ENCODE data around the gene SHLD1. TPM values are rescaled to one million over a fixed set of nuclear protein-coding genes. Genes with fewer than 3 reads are reported as not detected.

SHLD1 gene
- total RNA-seq, 1 donor from 2014 or later = 11.8 TPM

DNA sequence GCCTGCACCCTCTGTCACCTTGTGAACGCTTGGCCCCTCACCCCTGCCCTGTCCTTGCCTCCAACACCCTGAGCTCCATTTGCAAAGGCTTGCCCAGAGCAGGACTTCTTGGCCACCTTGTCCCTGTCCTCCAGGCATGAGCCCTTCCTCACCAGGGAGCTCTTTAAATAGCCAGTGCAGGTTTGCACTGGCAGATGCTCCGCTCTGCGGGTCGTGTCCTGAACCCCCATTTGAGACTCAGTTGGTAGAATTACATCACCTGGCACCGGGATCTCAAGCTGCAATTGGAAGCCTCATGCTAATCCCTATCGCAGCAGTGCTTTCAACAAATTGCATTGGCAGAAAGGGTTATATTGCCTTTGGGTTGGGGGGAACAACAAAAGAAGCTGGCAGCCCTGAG, 114.2 kb downstream of the SHLD1 start:
- no peak overlapping the region for H3K27ac Mint-ChIP-seq
- no peaks in the 10 kb centered on the region for H3K27me3 Mint-ChIP-seq (ENCODE audit: low read depth)
- no peaks in the 10 kb centered on the region for H3K9me3 Mint-ChIP-seq
- H3K4me1 Mint-ChIP-seq (ENCODE audit: low read depth) = peaks cover 8% of the 10 kb centered on the region
- no peak overlapping the region for H3K4me3 Mint-ChIP-seq (ENCODE audit: low read depth)
- H3K36me3 Mint-ChIP-seq (ENCODE audit: low read depth) = no peaks in the 10 kb centered on the region
- intact Hi-C loops (cut with micrococcal nuclease) = no loop called here
- DNase-seq (ENCODE audit: low spot score) = no peak

DNA sequence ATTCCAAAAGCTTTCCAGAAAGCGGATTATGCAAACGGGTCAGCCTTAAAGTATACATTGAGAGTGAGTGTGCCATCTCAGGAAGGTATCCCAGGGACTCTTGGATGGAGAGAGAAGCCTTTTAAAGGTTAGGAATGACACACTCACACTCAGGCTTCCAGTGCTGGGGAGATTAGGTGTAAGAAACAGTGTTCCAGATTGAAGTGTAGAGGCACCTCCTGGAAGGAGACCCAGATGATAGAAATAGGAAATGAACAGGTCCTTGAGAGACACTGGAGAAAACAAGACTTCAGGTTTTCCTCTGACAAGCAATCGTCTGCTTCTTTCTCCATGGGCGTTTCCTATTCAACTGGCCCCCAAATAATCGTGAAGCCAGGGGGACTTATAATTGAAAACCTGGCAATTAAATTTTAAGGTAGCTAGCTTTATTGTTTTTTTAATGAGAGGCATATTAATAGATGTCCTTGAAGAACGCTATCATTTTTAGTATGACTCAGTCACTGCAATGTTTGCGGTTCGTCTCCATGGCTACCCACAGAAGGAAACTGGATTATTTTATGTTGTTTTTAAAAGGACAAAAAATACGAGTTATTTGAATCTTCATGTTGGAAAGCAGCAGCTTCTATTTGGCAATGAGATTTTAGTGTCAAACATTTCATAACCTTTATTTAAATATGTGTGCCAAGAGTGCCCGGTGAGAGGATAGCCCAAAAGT, 114.8 kb downstream of the SHLD1 start:
- Mint-ChIP-seq H3K27me3 (ENCODE audit: low read depth) (no peaks in the 10 kb centered on the region), H3K9me3 (no peaks in the 10 kb centered on the region), H3K4me3 (ENCODE audit: low read depth) (no peak overlapping the region)

GRCh38 chr20:5865604-5866003, 115.4 kb downstream of the SHLD1 start:
- Mint-ChIP-seq H3K4me3 (ENCODE audit: low read depth) (no peak overlapping the region), H3K4me1 (ENCODE audit: low read depth) (peaks cover 8% of the 10 kb centered on the region), H3K27ac (no peak overlapping the region), H3K36me3 (ENCODE audit: low read depth) (no peaks in the 10 kb centered on the region), H3K27me3 (ENCODE audit: low read depth) (no peaks in the 10 kb centered on the region), H3K9me3 (no peaks in the 10 kb centered on the region)
- intact Hi-C loops (cut with micrococcal nuclease) = no loop called here
- no peak for DNase-seq (ENCODE audit: low spot score)

More for the DNA sequence above, 114.8 kb downstream of the SHLD1 start:
- Mint-ChIP-seq H3K27ac (no peak overlapping the region), H3K36me3 (ENCODE audit: low read depth) (no peaks in the 10 kb centered on the region), H3K4me1 (ENCODE audit: low read depth) (peaks cover 8% of the 10 kb centered on the region)
- DNase-seq (ENCODE audit: low spot score) = no peak
- intact Hi-C loops (cut with micrococcal nuclease) = no loop called here

GRCh38 chr20:5870568-5870981, 120.4 kb downstream of the SHLD1 start:
- Mint-ChIP-seq H3K27me3 (ENCODE audit: low read depth) (peaks cover 28% of the 10 kb centered on the region), H3K27ac (no peak overlapping the region), H3K4me1 (ENCODE audit: low read depth) (peaks cover under 1% of the 10 kb centered on the region), H3K36me3 (ENCODE audit: low read depth) (no peaks in the 10 kb centered on the region), H3K4me3 (ENCODE audit: low read depth) (no peak overlapping the region), H3K9me3 (no peaks in the 10 kb centered on the region)
- DNase-seq (ENCODE audit: low spot score) = no peak
- intact Hi-C loops (cut with micrococcal nuclease) = no loop called here

GRCh38 chr20:5871459-5872410, 121.5 kb downstream of the SHLD1 start:
- intact Hi-C loops (cut with micrococcal nuclease) = no loop called here
- Mint-ChIP-seq H3K36me3 (ENCODE audit: low read depth) (no peaks in the 10 kb centered on the region), H3K27me3 (ENCODE audit: low read depth) (peaks cover 28% of the 10 kb centered on the region), H3K27ac (no peak overlapping the region), H3K4me1 (ENCODE audit: low read depth) (no peaks in the 10 kb centered on the region), H3K9me3 (no peaks in the 10 kb centered on the region), H3K4me3 (ENCODE audit: low read depth) (no peak overlapping the region)
- DNase-seq (ENCODE audit: low spot score) = no peak

DNA sequence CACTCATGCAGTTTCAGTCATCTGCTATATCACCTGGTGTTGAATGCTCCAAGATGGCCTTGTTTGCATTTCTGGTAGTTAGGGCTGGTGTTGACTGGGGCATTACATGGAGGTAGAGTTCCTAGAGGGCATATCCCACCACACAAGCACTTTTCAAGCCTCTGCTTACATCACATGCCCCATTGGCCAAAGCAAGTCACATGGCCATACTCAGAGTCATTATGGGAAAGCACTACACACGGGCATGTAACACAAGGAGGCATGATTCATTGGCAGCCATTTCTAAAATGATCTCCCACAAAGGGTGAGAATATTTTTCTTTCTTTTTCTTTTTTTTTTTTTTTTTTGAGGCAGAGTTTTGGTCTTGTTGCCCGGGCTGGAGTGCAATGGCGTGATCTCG, 126.9 kb downstream of the SHLD1 start:
- Mint-ChIP-seq H3K4me3 (ENCODE audit: low read depth) (no peak overlapping the region), H3K36me3 (ENCODE audit: low read depth) (no peaks in the 10 kb centered on the region), H3K4me1 (ENCODE audit: low read depth) (peaks cover 3% of the 10 kb centered on the region), H3K27me3 (ENCODE audit: low read depth) (peaks cover 27% of the 10 kb centered on the region), H3K27ac (no peak overlapping the region), H3K9me3 (no peaks in the 10 kb centered on the region)
- no peak for DNase-seq (ENCODE audit: low spot score)
- intact Hi-C loops (cut with micrococcal nuclease) = no loop called here

DNA sequence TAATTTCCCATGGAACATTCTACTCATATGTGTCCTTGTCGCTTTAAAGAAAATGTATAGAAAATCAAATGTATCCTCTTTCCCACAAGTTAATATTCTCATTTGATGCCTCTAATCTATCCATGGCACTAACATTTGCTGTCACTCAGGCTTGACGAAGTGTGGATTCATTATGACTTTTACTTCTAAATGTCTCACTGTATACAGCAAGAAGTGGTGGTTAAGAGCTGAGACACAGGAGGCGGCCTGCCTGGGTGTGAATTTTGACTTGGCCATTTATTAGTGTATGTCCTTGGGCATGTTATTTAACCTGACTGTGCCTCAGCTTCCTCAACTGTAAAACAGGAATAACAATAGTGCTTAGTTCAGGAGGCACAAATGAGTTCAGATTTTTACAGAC, 130.1 kb downstream of the SHLD1 start:
- Mint-ChIP-seq H3K4me1 (ENCODE audit: low read depth) (peaks cover 3% of the 10 kb centered on the region), H3K27me3 (ENCODE audit: low read depth) (peaks cover 15% of the 10 kb centered on the region), H3K27ac (no peak overlapping the region), H3K36me3 (ENCODE audit: low read depth) (no peaks in the 10 kb centered on the region), H3K9me3 (no peaks in the 10 kb centered on the region), H3K4me3 (ENCODE audit: low read depth) (no peak overlapping the region)
- DNase-seq (ENCODE audit: low spot score) = no peak
- intact Hi-C loops (cut with micrococcal nuclease) = no loop called here

DNA sequence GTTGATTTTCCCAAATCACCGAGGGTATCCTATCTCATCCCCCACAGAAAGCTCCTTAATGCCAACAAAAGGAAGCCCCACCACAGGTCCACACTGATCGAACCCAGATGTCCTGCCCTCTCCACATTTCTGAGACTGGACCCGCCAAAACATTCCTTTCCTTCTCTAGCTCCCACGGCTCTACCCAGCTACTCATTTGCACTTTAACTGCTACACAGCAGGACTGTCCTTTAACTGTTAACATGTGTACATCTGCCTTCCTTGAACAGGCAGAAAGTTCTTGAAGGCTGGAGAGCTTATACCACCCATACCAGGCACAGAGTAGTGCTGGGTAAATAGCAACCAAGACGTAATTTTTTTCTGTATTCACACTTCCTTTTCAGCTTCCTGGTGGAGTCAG, 131.5 kb downstream of the SHLD1 start:
- no peak for DNase-seq (ENCODE audit: low spot score)
- H3K9me3 Mint-ChIP-seq = no peaks in the 10 kb centered on the region
- H3K27me3 Mint-ChIP-seq (ENCODE audit: low read depth) = peaks cover 15% of the 10 kb centered on the region
- H3K36me3 Mint-ChIP-seq (ENCODE audit: low read depth) = no peaks in the 10 kb centered on the region
- peaks cover 3% of the 10 kb centered on the region for H3K4me1 Mint-ChIP-seq (ENCODE audit: low read depth)
- H3K4me3 Mint-ChIP-seq (ENCODE audit: low read depth) = no peak overlapping the region
- H3K27ac Mint-ChIP-seq = no peak overlapping the region
- intact Hi-C loops (cut with micrococcal nuclease) = no loop called here

- intact Hi-C loops (cut with micrococcal nuclease) = no loop called here
- H3K27me3 Mint-ChIP-seq (ENCODE audit: low read depth) = peaks cover 12% of the 10 kb centered on the region
- H3K9me3 Mint-ChIP-seq = no peaks in the 10 kb centered on the region
- no peak overlapping the region for H3K27ac Mint-ChIP-seq
- no peak overlapping the region for H3K4me3 Mint-ChIP-seq (ENCODE audit: low read depth)
- H3K36me3 Mint-ChIP-seq (ENCODE audit: low read depth) = no peaks in the 10 kb centered on the region
- H3K4me1 Mint-ChIP-seq (ENCODE audit: low read depth) = peaks cover 3% of the 10 kb centered on the region
- DNase-seq (ENCODE audit: low spot score) = no peak
Measured at GRCh38 chr20:5882166-5882565, 132.0 kb downstream of the SHLD1 start.

- DNase-seq (ENCODE audit: low spot score) = no peak
- Mint-ChIP-seq H3K27ac (no peak overlapping the region), H3K9me3 (no peaks in the 10 kb centered on the region), H3K4me1 (ENCODE audit: low read depth) (peaks cover 3% of the 10 kb centered on the region), H3K4me3 (ENCODE audit: low read depth) (no peak overlapping the region), H3K36me3 (ENCODE audit: low read depth) (no peaks in the 10 kb centered on the region), H3K27me3 (ENCODE audit: low read depth) (peaks cover 11% of the 10 kb centered on the region)
- intact Hi-C loops (cut with micrococcal nuclease) = no loop called here
Measured at GRCh38 chr20:5884465-5885335, 134.5 kb downstream of the SHLD1 start.

DNA sequence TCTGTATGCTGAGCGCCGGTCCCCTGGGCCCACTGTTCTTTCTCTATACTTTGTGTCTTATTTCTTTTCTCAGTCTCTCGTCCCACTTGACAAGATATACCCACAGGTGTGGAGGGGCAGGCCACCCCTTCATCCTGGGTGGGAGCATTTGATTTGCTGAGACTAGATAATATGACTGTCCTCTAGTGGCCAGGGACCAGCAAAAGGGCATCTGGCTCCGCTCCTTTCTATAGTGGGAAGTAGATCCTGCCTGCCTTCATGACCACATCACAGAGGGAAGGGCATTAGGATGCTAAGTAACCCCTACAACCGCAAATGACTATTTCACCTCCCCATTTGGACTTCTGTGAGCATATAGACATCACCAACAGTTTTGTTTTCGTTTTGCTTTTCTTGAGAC, 135.7 kb downstream of the SHLD1 start:
- H3K4me3 Mint-ChIP-seq (ENCODE audit: low read depth) = no peak overlapping the region
- peaks cover 3% of the 10 kb centered on the region for H3K4me1 Mint-ChIP-seq (ENCODE audit: low read depth)
- no peaks in the 10 kb centered on the region for H3K36me3 Mint-ChIP-seq (ENCODE audit: low read depth)
- DNase-seq (ENCODE audit: low spot score) = no peak
- peaks cover 11% of the 10 kb centered on the region for H3K27me3 Mint-ChIP-seq (ENCODE audit: low read depth)
- no peaks in the 10 kb centered on the region for H3K9me3 Mint-ChIP-seq
- no peak overlapping the region for H3K27ac Mint-ChIP-seq
- intact Hi-C loops (cut with micrococcal nuclease) = no loop called here

- H3K9me3 Mint-ChIP-seq = no peaks in the 10 kb centered on the region
- no peak overlapping the region for H3K4me3 Mint-ChIP-seq (ENCODE audit: low read depth)
- peaks cover 7% of the 10 kb centered on the region for H3K27me3 Mint-ChIP-seq (ENCODE audit: low read depth)
- intact Hi-C loops (cut with micrococcal nuclease) = no loop called here
- peaks cover 2% of the 10 kb centered on the region for H3K4me1 Mint-ChIP-seq (ENCODE audit: low read depth)
- no peak overlapping the region for H3K27ac Mint-ChIP-seq
- DNase-seq (ENCODE audit: low spot score) = no peak
- H3K36me3 Mint-ChIP-seq (ENCODE audit: low read depth) = no peaks in the 10 kb centered on the region
Measured at GRCh38 chr20:5886788-5887187, 136.6 kb downstream of the SHLD1 start.
